DOHH2 (cell line): ENCODE results near the gene SLC6A6.

ENCODE experiments used
- H3F3A ChIP-seq: fragments of 200-600 bp; sonication (generic), shearing (Covaris generic); 2 replicates; pipeline ENCODE4 v1.6.0; 2016; ENCODE audit warnings: antibody characterized with exemption, mild to moderate bottlenecking; ENCODE audit not compliant: control insufficient read depth, insufficient read depth
- H3K27ac ChIP-seq: fragments of 200-600 bp; sonication (generic); 2 replicates; pipeline ENCODE4 v1.5.1; 2014; ENCODE audit warnings: low read depth, mild to moderate bottlenecking, low read length, moderate library complexity
- H3K27me3 ChIP-seq: fragments of 200-600 bp; sonication (generic); 2 replicates; pipeline ENCODE4 v1.6.1; 2014; ENCODE audit warnings: mild to moderate bottlenecking, low read length, mixed read lengths; ENCODE audit not compliant: control insufficient read depth
- H3K36me3 ChIP-seq: fragments of 200-600 bp; sonication (generic); 2 replicates; pipeline ENCODE4 v1.6.1; 2014; ENCODE audit warnings: mild to moderate bottlenecking, low read length, moderate library complexity, mixed read lengths; ENCODE audit not compliant: control insufficient read depth
- H3K4me1 ChIP-seq: fragments of 200-600 bp; sonication (generic); 2 replicates; pipeline ENCODE4 v1.6.1; 2014; ENCODE audit warnings: mild to moderate bottlenecking, low read length, mixed read lengths; ENCODE audit not compliant: control insufficient read depth
- H3K4me2 ChIP-seq: fragments of 200-600 bp; sonication (generic); 2 replicates; pipeline ENCODE4 v1.6.0; 2014; ENCODE audit warnings: mild to moderate bottlenecking, low read length, moderate library complexity
- H3K4me3 ChIP-seq: fragments of 200-600 bp; sonication (generic); 2 replicates; pipeline ENCODE4 v1.5.1; 2014; ENCODE audit warnings: mild to moderate bottlenecking, low read length, mixed read lengths
- H3K79me2 ChIP-seq: fragments of 200-600 bp; sonication (generic); 2 replicates; pipeline ENCODE4 v1.6.1; 2014; ENCODE audit warnings: mild to moderate bottlenecking, low read length, mixed read lengths; ENCODE audit not compliant: control insufficient read depth
- H3K9me2 ChIP-seq: fragments of 200-600 bp; sonication (generic); replicated peaks from 2 replicates; pipeline ENCODE4 v1.6.1; 2014; ENCODE audit warnings: mild to moderate bottlenecking, low read length, mixed read lengths; ENCODE audit not compliant: control insufficient read depth
- H3K9me3 ChIP-seq: fragments of 200-600 bp; sonication (generic); 2 replicates; pipeline ENCODE4 v1.6.1; 2014; ENCODE audit warnings: antibody characterized with exemption, low read length, mixed read lengths; ENCODE audit not compliant: control insufficient read depth, insufficient read depth
- H4K20me1 ChIP-seq: fragments of 200-600 bp; sonication (generic); 2 replicates; pipeline ENCODE4 v1.6.0; 2014; ENCODE audit warnings: low read depth, mild to moderate bottlenecking, antibody characterized with exemption, low read length, moderate library complexity; ENCODE audit not compliant: control insufficient read depth, insufficient read depth
- EZH2phosphoT487 ChIP-seq: fragments of 200-600 bp; sonication (generic); IDR thresholded peaks from 2 replicates; pipeline ENCODE4 v1.6.1; 2017; ENCODE audit warnings: borderline replicate concordance, mild to moderate bottlenecking, antibody characterized with exemption, low read length, moderate library complexity, mixed read lengths
- TF ChIP-seq, protein P1 (sequence below): fragments of 200-600 bp; sonication (generic); IDR thresholded peaks from one replicate; pipeline ENCODE4 v1.5.1; 2014; ENCODE audit warnings: antibody characterized with exemption, mild to moderate bottlenecking, low read depth, low read length; ENCODE audit not compliant: poor library complexity, severe bottlenecking

The SLC6A6 gene

DNA sequence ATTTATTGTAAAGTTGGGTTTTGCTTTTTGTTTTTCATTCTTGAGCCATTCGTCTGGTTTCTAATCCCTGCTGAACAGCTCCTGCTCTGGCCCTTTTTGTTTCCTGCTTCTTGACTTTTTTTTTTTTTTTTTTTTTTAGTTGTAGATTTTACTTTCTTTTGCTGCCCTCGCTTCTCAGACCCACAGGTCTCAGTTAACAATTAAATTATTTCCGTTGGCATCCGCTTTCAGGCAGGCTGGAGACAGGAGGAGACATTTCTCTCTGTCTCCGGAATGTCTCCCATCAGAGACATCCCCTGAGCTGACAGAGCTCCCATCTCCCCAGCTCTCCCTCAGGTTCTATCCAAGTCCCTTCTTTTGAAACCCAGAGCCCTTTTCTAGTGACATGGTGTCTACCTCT, 68.6 kb downstream of the SLC6A6 start:
- H3K27me3 ChIP-seq = no peaks in the 10 kb centered on the region

GRCh38 chr3:14471690-14472089, 69.3 kb downstream of the SLC6A6 start:
- H3K4me1 ChIP-seq = no peaks in the 10 kb centered on the region
- H3K9me2 ChIP-seq = no peaks in the 10 kb centered on the region
- no peak for TF ChIP-seq EZH2phosphoT487
- TF ChIP-seq, protein P1, sequence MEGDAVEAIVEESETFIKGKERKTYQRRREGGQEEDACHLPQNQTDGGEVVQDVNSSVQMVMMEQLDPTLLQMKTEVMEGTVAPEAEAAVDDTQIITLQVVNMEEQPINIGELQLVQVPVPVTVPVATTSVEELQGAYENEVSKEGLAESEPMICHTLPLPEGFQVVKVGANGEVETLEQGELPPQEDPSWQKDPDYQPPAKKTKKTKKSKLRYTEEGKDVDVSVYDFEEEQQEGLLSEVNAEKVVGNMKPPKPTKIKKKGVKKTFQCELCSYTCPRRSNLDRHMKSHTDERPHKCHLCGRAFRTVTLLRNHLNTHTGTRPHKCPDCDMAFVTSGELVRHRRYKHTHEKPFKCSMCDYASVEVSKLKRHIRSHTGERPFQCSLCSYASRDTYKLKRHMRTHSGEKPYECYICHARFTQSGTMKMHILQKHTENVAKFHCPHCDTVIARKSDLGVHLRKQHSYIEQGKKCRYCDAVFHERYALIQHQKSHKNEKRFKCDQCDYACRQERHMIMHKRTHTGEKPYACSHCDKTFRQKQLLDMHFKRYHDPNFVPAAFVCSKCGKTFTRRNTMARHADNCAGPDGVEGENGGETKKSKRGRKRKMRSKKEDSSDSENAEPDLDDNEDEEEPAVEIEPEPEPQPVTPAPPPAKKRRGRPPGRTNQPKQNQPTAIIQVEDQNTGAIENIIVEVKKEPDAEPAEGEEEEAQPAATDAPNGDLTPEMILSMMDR = no peak
- H3K79me2 ChIP-seq = no peaks in the 10 kb centered on the region
- no peak overlapping the region for H3K4me2 ChIP-seq
- H3F3A ChIP-seq = no peaks in the 10 kb centered on the region
- no peak overlapping the region for H3K4me3 ChIP-seq
- H3K9me3 ChIP-seq = no peaks in the 10 kb centered on the region
- peaks cover 61% of the 10 kb centered on the region for H3K36me3 ChIP-seq
- no peak overlapping the region for H3K27ac ChIP-seq
- no peaks in the 10 kb centered on the region for H4K20me1 ChIP-seq
- H3K27me3 ChIP-seq = no peaks in the 10 kb centered on the region

More for the DNA sequence above, 68.6 kb downstream of the SLC6A6 start:
- no peaks in the 10 kb centered on the region for H3K9me3 ChIP-seq
- no peaks in the 10 kb centered on the region for H3K9me2 ChIP-seq
- H3F3A ChIP-seq = no peaks in the 10 kb centered on the region
- TF ChIP-seq, protein P1 = no peak
- TF ChIP-seq EZH2phosphoT487 = no peak
- no peak overlapping the region for H3K4me2 ChIP-seq
- no peaks in the 10 kb centered on the region for H3K79me2 ChIP-seq
- no peak overlapping the region for H3K27ac ChIP-seq
- H3K4me1 ChIP-seq = no peaks in the 10 kb centered on the region
- H4K20me1 ChIP-seq = no peaks in the 10 kb centered on the region
- peaks cover 61% of the 10 kb centered on the region for H3K36me3 ChIP-seq
- no peak overlapping the region for H3K4me3 ChIP-seq

DNA sequence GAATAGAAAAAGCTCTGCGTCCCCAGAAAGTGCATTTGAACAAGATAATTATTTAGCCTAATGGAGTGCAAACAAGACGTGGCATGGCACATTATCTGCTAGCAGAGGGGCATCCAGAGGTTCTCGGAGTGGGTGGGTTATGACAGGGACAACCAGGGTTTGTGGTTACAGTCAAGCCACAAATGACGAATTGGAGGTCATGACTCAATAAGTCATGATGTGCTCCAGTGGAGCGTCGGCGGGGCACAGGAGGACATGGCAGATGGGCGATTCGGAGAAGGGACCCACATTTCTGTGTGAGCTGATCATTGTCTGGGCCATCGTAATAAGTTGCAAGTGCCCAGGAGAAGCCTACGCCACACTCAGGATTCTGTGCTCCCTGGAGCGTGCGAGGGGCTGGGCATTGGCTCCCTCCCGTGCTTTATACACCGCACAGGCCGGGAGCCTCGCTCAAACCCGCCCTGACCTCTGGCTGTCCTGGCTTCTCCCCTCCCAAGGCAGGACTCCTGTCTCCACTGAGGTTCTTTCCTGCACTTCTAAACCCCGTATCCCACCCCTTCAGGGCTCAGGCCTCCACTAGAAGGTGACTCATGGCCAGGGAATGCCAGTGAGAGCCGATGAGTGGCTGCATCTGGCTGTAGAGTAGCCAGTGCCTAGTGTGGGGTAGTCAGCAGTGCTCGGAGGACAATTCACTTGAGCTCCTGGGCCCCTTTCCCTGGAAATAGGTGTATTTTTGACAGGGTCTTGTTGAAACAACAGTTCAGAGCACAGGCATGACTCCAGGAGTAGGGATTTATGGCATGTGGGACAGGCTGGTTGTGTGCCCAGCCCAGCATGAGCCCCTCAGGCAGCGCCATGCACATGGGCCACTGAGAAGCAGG, 70.3 kb downstream of the SLC6A6 start:
- Histone ChIP-seq H3K9me2 (no peaks in the 10 kb centered on the region), H3F3A (no peaks in the 10 kb centered on the region), H3K4me1 (no peaks in the 10 kb centered on the region), H3K27ac (no peak overlapping the region), H3K79me2 (no peaks in the 10 kb centered on the region), H3K4me2 (no peak overlapping the region), H3K36me3 (peaks cover 67% of the 10 kb centered on the region), H3K27me3 (no peaks in the 10 kb centered on the region), H4K20me1 (no peaks in the 10 kb centered on the region), H3K9me3 (no peaks in the 10 kb centered on the region), H3K4me3 (no peak overlapping the region)
- TF ChIP-seq, protein P1 = no peak
- no peak for TF ChIP-seq EZH2phosphoT487
